Erythroblast (primary cell): Measurements from ENCODE around the gene BMP8A.
"Not testable (repeated sequence)": the region's sequence is repeated elsewhere in the genome, so short reads cannot be mapped to it uniquely, and the experiment has no call there.

ENCODE experiments used
- GATA1 ChIP-seq: IDR thresholded peaks from 2 replicates; pipeline ENCODE4 v1.6.1; 2011; ENCODE audit warnings: low read depth, mild to moderate bottlenecking, control low read depth, low read length, moderate library complexity
- POLR2A ChIP-seq: IDR thresholded peaks from 2 replicates; pipeline ENCODE4 v1.6.1; 2011; ENCODE audit warnings: mild to moderate bottlenecking, low read length

- TF ChIP-seq POLR2A, GATA1: not testable (repeated sequence)
These were observed 944 bp downstream of the BMP8A start for GRCh38 chr1:39492118-39493042.
